Ovary (tissue), 10 donors: Measurements from ENCODE around the gene ST6GALNAC3. TPM values are rescaled to one million over a fixed set of nuclear protein-coding genes. Genes with fewer than 3 reads are reported as not detected.

Experiments used
- DNase-seq, 5 donors: peaks; one replicate each; pipeline ENCODE4 v3.0.0-alpha.2; 2019 to 2020
- H3K27ac ChIP-seq, 2 donors: fragments of 200-600 bp; one replicate each; pipeline versions ENCODE4 v1.5.1 to v1.8.0; 2019 to 2022
- H3K27me3 ChIP-seq: fragments of 200-600 bp; one replicate; pipeline ENCODE4 v1.8.0; 2022
- H3K36me3 ChIP-seq: fragments of 200-600 bp; sonication (generic); one replicate; pipeline ENCODE4 v1.5.1; 2019
- H3K4me1 ChIP-seq: one replicate; pipeline ENCODE4 v1.8.1; 2013; ENCODE audit warnings: mild to moderate bottlenecking, moderate library complexity; ENCODE audit not compliant: insufficient read depth
- H3K4me3 ChIP-seq: fragments of 200-600 bp; sonication (generic); one replicate; pipeline ENCODE4 v1.5.1; 2017
- H3K9me3 ChIP-seq, 2 donors: fragments of 200-600 bp in 1 of 2; sonication (generic) in 1 of 2; one replicate each; pipeline versions ENCODE4 v1.5.1 to v1.8.1; 2013 to 2019; ENCODE audit warnings: mild to moderate bottlenecking in 1 of 2, moderate library complexity in 1 of 2
- CTCF ChIP-seq, 3 donors: fragments of 450-650 bp in 2 of 3; fragments of 200-600 bp in 1 of 3; IDR thresholded peaks; one replicate each; pipeline versions ENCODE4 v1.5.1 to v1.8.0; 2016 to 2022; ENCODE audit warnings: antibody characterized with exemption in 3 of 3, mild to moderate bottlenecking in 1 of 3
- EP300 ChIP-seq: sonication (generic); formaldehyde crosslinking; IDR thresholded peaks from one replicate; pipeline ENCODE4 v1.6.1; 2017; ENCODE audit warnings: antibody characterized with exemption
- POLR2A ChIP-seq: fragments of 450-650 bp; IDR thresholded peaks from one replicate; pipeline ENCODE4 v1.6.1; 2017; ENCODE audit warnings: antibody characterized with exemption, mild to moderate bottlenecking, moderate library complexity
- WGBS, 3 donors: extraction: QIAGEN DNeasy Blood & Tissue Kit in 1 of 3; methylation state at CpG; one replicate each; pipeline versions ENCODE4 v1.1.5 to v1.1.7; 2013 to 2017; 5-methylcytosine and 5-hydroxymethylcytosine counted together
- intact Hi-C, 4 donors: fragments of 100-400 bp; cut with DNase I; formaldehyde crosslinking; loops; one replicate each; pipeline versions ENCODE4 v1.11.0 to v1.15.1; 2022 to 2023
- long read RNA-seq, 3 donors: library from polyadenylated mRNA in 2 of 3; unstranded in 2 of 3; transcript quantifications; one replicate each; pipeline ENCODE4 v2.0.0 and lab custom pipeline, GENCODE V29; 2021 to 2026
- polyA plus RNA-seq, 2 donors: library from polyadenylated mRNA; stranded (reverse); fragments of 200-250 nt in 1 of 2; fragments of 350-450 nt in 1 of 2; fragmentation: Illumina TruSeq in 1 of 2; extraction: RNeasy Lipid Tissue Mini Kit (QIAGEN cat#74804) in 1 of 2; gene quantifications; one replicate each; pipeline ENCODE4 v1.2.3, GENCODE V29; 2013 to 2014
- total RNA-seq, 7 donors: library from RNA; depleted of rRNA in 2 of 7; stranded (reverse); fragments of >200 nt in 2 of 7; fragmentation: NEBNext Ultra II Directional in 3 of 7; extraction: Animal tissue kit (Norgen Biotek cat#: 25700) in 3 of 7; gene quantifications; one replicate each; pipeline versions ENCODE4 v1.1.0 to v1.2.4, GENCODE V29; 2016 to 2023
- donor health status: DM: no; HTN: no; CAD: no; lungs with moderate emphysema.
- donor health status: DM: no; HTN: no; CAD: no.
- donor health status: Bipolar disorder and iron deficiency.
- donor health status: DM: yes; HTN: yes; CAD: no.
- donor health status: DM: no; HTN: no; CAD: no.
- donor health status: DM: yes; HTN: yes; CAD: no.

The ST6GALNAC3 gene
- total RNA-seq, result 1 to 10 TPM; 1.9 to 6.7 (median 5.0) TPM
- 1 to 10 TPM; 2.0 to 4.0 TPM for polyA plus RNA-seq
- long read RNA-seq, donor 1, partial matches to known transcripts, result 0 of 1 reads
- long read RNA-seq, donor 1, other reads (novel, unspliced or antisense), result 1 of 1 reads
- long read RNA-seq, donor 2, partial matches to known transcripts, result 15 of 15 reads
- long read RNA-seq, donor 2, other reads (novel, unspliced or antisense), result 0 of 15 reads
- long read RNA-seq, donor 3, partial matches to known transcripts, result 0 of 2 reads
- long read RNA-seq, donor 3, other reads (novel, unspliced or antisense), result 2 of 2 reads

GRCh38 chr1:76074321-76075187, at the start of gene ST6GALNAC3:
Gene ST6GALNAC3, plus strand, starts transcription at chr1:76074746.
- Histone ChIP-seq H3K9me3 (no peaks in the 10 kb centered on the region), H3K4me3 (peak within 1 kb of the TSS; percentile 82), H3K36me3 (no peaks in the 10 kb centered on the region), H3K27ac (peak within 1 kb of the TSS in 1 of 2 donors; percentile 31), H3K4me1 (peaks cover 3% of the 10 kb centered on the region), H3K27me3 (no peaks in the 10 kb centered on the region)
- peak; percentile 74 to 88 (median 81) for DNase-seq
- TF ChIP-seq EP300 (no peak), POLR2A (no peak), CTCF (IDR thresholded peaks at IDR 0.05) (no peak)
- 1% methylated on average over 47 to 59 of the region's 59 CpGs for WGBS, 3 donors
- intact Hi-C loops, result no loop called here

GRCh38 chr1:76027341-76027740, 47.2 kb upstream of the ST6GALNAC3 start:
- no peaks in the 10 kb centered on the region for H3K4me1 ChIP-seq
- H3K36me3 ChIP-seq, result no peaks in the 10 kb centered on the region
- intact Hi-C loops, result no loop called here
- no peaks in the 10 kb centered on the region for H3K9me3 ChIP-seq
- 87 to 95% (median 94%) methylated on average over 4 of the region's 4 CpGs for WGBS, 3 donors
- H3K27me3 ChIP-seq, result no peaks in the 10 kb centered on the region
- H3K4me3 ChIP-seq, result no peak overlapping the region
- TF ChIP-seq EP300 (no peak), CTCF (IDR thresholded peaks at IDR 0.05) (no peak), POLR2A (no peak)
- no peak overlapping the region for H3K27ac ChIP-seq
- no peak for DNase-seq

- H3K27me3 ChIP-seq, result no peaks in the 10 kb centered on the region
- WGBS, 3 donors, result 83 to 95% (median 87%) methylated on average over 1 of the region's 1 CpG
Observed at GRCh38 chr1:76029331-76029730, 45.2 kb upstream of the ST6GALNAC3 start.

GRCh38 chr1:76031496-76031895, 43.0 kb upstream of the ST6GALNAC3 start:
- intact Hi-C loops, result no loop called here
- H3K36me3 ChIP-seq, result no peaks in the 10 kb centered on the region
- no peaks in the 10 kb centered on the region for H3K4me1 ChIP-seq
- 49 to 55% (median 54%) methylated on average over 2 of the region's 2 CpGs for WGBS, 3 donors
- H3K9me3 ChIP-seq, result no peaks in the 10 kb centered on the region
- no peak overlapping the region for H3K4me3 ChIP-seq
- TF ChIP-seq EP300 (no peak), POLR2A (no peak), CTCF (IDR thresholded peaks at IDR 0.05) (no peak)
- no peak overlapping the region for H3K27ac ChIP-seq
- no peak for DNase-seq
- H3K27me3 ChIP-seq, result no peaks in the 10 kb centered on the region

More at GRCh38 chr1:76029331-76029730, 45.2 kb upstream of the ST6GALNAC3 start:
- TF ChIP-seq CTCF (IDR thresholded peaks at IDR 0.05) (no peak), EP300 (no peak), POLR2A (no peak)
- intact Hi-C loops, result no loop called here
- no peak for DNase-seq
- Histone ChIP-seq H3K4me1 (no peaks in the 10 kb centered on the region), H3K27ac (no peak overlapping the region), H3K4me3 (no peak overlapping the region), H3K9me3 (no peaks in the 10 kb centered on the region), H3K36me3 (no peaks in the 10 kb centered on the region)
